Measurements from ENCODE around the gene GPRASP1. TPM values are rescaled to one million over a fixed set of nuclear protein-coding genes. Genes with fewer than 3 reads are reported as not detected.
A peak's percentile ranks its signal among the peaks of the same experiment; 100 is the strongest.

GPRASP1 gene, protein sequence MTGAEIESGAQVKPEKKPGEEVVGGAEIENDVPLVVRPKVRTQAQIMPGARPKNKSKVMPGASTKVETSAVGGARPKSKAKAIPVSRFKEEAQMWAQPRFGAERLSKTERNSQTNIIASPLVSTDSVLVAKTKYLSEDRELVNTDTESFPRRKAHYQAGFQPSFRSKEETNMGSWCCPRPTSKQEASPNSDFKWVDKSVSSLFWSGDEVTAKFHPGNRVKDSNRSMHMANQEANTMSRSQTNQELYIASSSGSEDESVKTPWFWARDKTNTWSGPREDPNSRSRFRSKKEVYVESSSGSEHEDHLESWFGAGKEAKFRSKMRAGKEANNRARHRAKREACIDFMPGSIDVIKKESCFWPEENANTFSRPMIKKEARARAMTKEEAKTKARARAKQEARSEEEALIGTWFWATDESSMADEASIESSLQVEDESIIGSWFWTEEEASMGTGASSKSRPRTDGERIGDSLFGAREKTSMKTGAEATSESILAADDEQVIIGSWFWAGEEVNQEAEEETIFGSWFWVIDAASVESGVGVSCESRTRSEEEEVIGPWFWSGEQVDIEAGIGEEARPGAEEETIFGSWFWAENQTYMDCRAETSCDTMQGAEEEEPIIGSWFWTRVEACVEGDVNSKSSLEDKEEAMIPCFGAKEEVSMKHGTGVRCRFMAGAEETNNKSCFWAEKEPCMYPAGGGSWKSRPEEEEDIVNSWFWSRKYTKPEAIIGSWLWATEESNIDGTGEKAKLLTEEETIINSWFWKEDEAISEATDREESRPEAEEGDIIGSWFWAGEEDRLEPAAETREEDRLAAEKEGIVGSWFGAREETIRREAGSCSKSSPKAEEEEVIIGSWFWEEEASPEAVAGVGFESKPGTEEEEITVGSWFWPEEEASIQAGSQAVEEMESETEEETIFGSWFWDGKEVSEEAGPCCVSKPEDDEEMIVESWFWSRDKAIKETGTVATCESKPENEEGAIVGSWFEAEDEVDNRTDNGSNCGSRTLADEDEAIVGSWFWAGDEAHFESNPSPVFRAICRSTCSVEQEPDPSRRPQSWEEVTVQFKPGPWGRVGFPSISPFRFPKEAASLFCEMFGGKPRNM (N-terminal part only)
- total RNA-seq (2016; rRNA removed; fragmentation: Illumina TruSeq; extraction: Trizol) = 0.51 and 1.4 TPM in 2 replicates
- total RNA-seq (2016; cell fraction: cytosol; rRNA removed; fragmentation: Illumina TruSeq; extraction: Trizol; ENCODE audit: low read depth) = under 0.01 and 0.30 TPM in 2 replicates
- 0.61 and 0.95 TPM in 2 replicates for total RNA-seq (2016; cell fraction: insoluble cytoplasmic fraction; rRNA removed; fragmentation: Illumina TruSeq; extraction: Trizol)
- total RNA-seq (2016; cell fraction: membrane; rRNA removed; fragmentation: Illumina TruSeq; extraction: Trizol) = 0.03 and 0.15 TPM in 2 replicates
- total RNA-seq (2016; cell fraction: nucleus; rRNA removed; fragmentation: Illumina TruSeq; extraction: Trizol) = 4.6 and 6.2 TPM in 2 replicates
- polyA plus RNA-seq (2011; rRNA removed) = 0.38 and 0.39 TPM in 2 replicates
- 0.05 and 0.06 TPM in 2 replicates for polyA plus RNA-seq (2011; cell fraction: cytosol; rRNA removed)
- 2.0 and 2.1 TPM in 2 replicates for polyA plus RNA-seq (2011; cell fraction: nucleus; rRNA removed)
- 0.60 and 0.69 TPM in 2 replicates for polyA plus RNA-seq (2012)
- 0.01 TPM in 1 of 2 replicates, not detected in the other for polyA plus RNA-seq (2016; cell fraction: cytosol; fragmentation: Illumina TruSeq; extraction: Trizol; ENCODE audit: low read depth)
- polyA plus RNA-seq (2016; cell fraction: insoluble cytoplasmic fraction; fragmentation: Illumina TruSeq; extraction: Trizol; ENCODE audit: low read depth) = 0.21 and 0.26 TPM in 2 replicates
- polyA plus RNA-seq (2016; cell fraction: membrane; fragmentation: Illumina TruSeq; extraction: Trizol; ENCODE audit: low read depth) = 0.03 and 0.05 TPM in 2 replicates
- polyA plus RNA-seq (2016; cell fraction: nucleus; fragmentation: Illumina TruSeq; extraction: Trizol; ENCODE audit: insufficient read depth, low read depth) = 2.7 and 3.2 TPM in 2 replicates
- polyA minus RNA-seq (2011; rRNA and poly(A)+ RNA removed; ENCODE audit: low replicate concordance) = 0.87 and 1.0 TPM in 2 replicates
- 0.09 and 0.10 TPM in 2 replicates for polyA minus RNA-seq (2011; cell fraction: cytosol; rRNA and poly(A)+ RNA removed)
- polyA minus RNA-seq (2011; cell fraction: nucleus; rRNA and poly(A)+ RNA removed) = 7.3 and 10.4 TPM in 2 replicates
- percentile 52 among the genes with signal in this experiment for Bru-seq, nascent RNA
- BruChase-seq, experiment 1, labeled RNA remaining after a 6-hour chase = percentile 67 among the genes with signal in this experiment
- BruChase-seq, experiment 2, labeled RNA remaining after a 2-hour chase = percentile 76 among the genes with signal in this experiment
- long read RNA-seq, experiment 1 = 0 reads
- long read RNA-seq, experiment 2, partial matches to known transcripts = 0 of 1 reads
- long read RNA-seq, experiment 2, other reads (novel, unspliced or antisense) = 1 of 1 reads

DNA sequence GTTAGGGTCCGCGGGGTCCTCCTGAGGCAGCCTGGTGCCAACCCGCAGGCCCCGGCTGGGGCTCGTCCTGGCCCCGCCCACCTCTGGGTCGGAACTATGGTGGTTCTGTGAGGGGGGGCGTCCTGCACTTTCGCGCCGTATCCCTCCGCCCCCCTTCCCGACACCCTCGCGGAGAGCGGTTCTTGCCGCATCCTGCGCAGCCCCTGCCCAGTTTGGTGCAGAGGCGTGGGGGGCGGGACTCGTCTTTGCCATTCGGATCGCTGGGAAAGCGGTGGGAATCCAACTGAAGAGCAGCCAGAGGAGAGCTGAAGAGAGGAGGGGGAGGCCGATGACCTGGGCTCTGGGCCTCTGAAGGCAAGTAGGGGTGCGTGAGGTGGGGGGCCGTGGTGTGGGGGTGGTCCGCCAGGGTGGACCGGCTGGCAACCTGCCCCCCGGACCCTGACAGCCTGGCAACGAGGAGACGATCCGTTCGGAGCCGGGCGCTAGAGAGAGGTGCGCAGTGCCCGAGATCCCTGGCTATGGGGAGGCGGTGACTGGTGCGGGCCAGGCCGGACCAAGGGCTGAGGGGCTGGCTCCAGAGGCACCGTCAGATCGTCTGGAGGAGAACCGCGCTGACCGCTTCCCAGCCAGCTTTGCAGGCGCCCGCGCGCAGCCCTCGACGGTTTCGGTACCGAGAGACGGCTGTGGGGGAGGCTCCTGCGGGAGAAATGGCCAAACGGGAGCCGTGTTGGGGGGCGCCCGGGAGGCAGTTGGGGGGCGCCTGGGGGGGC, at the start of gene GPRASP1:
Gene GPRASP1, plus strand, starts transcription at position 242 of the 770 bp plus-strand sequence. CDS start 2,431 bp downstream, outside the sequence.
- no peak within 1 kb of the TSS for H3K4me3 ChIP-seq (replicated peaks in 1 of 3; ENCODE audit: insufficient read depth in 1 of 3, low read depth in 2 of 3, low read length in 3 of 3)
- FAIRE-seq = no peak
- ChIA-PET CTCF (ENCODE audit: low intra/inter-chr PET ratio, low total read pairs) (no interaction called here), POLR2A (no interaction called here)
- H3K79me2 ChIP-seq (ENCODE audit: insufficient read depth, low read length) = no peaks in the 10 kb centered on the region
- H3K9me3 ChIP-seq (ENCODE audit: low read length) = no peaks in the 10 kb centered on the region
- no peaks in the 10 kb centered on the region for H3K27me3 ChIP-seq (ENCODE audit: control insufficient read depth in 1 of 2, insufficient read depth in 2 of 2, low read length in 2 of 2)
- in situ Hi-C loops (cut with HindIII; ENCODE audit: extremely low pct_ligation_motif_present, low pct_unique_long_range_greater_than_20kb) = no loop called here
- no peak within 1 kb of the TSS for H3K9ac ChIP-seq (ENCODE audit: insufficient read depth, low read depth, low read length)
- WGBS (ENCODE audit: low lambda C conversion rate) = 95% methylated on average over 35 of the region's 61 CpGs
- no peaks in the 10 kb centered on the region for H3K4me1 ChIP-seq (ENCODE audit: insufficient read depth, low read length)
- no peaks in the 10 kb centered on the region for H4K20me1 ChIP-seq (ENCODE audit: insufficient read depth, low read length)
- no peak within 1 kb of the TSS for H3K27ac ChIP-seq (ENCODE audit: extremely low read length, insufficient read depth, low read length)
- ATAC-seq = no peak
- no peak within 1 kb of the TSS for H2AFZ ChIP-seq (ENCODE audit: low read length)
- no TSS peak for BruUV-seq (replicated peaks)
- H3K4me2 ChIP-seq (ENCODE audit: low read depth, low read length) = no peak within 1 kb of the TSS
- intact Hi-C loops (cut with micrococcal nuclease; ENCODE audit: unreplicated experiment) = no loop called here
- DNase-seq (ENCODE audit: low spot score) = no peak
- H3K36me3 ChIP-seq (replicated peaks in 1 of 2; ENCODE audit: control insufficient read depth in 1 of 2, insufficient read depth in 2 of 2, low read length in 2 of 2) = no peaks in the 10 kb centered on the region
- TF ChIP-seq, protein P1, sequence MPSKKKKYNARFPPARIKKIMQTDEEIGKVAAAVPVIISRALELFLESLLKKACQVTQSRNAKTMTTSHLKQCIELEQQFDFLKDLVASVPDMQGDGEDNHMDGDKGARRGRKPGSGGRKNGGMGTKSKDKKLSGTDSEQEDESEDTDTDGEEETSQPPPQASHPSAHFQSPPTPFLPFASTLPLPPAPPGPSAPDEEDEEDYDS (CRISPR knock-in tag; IDR thresholded peaks at IDR 0.05) = no peak
- no peak for TF ChIP-seq SNAI1 (CRISPR knock-in tag; IDR thresholded peaks at IDR 0.05; ENCODE audit: borderline replicate concordance)
- no peak for TF ChIP-seq ZFAT (CRISPR knock-in tag; conservative IDR thresholded peaks at IDR 0.05)
- TF ChIP-seq HOXA7 (CRISPR knock-in tag; IDR thresholded peaks at IDR 0.05) = no peak
- no peak for TF ChIP-seq ZNF850 (CRISPR knock-in tag; conservative IDR thresholded peaks at IDR 0.05)
- no peak for TF ChIP-seq ZNF331 (CRISPR knock-in tag; IDR thresholded peaks at IDR 0.05)
- TF ChIP-seq NR2C2 (CRISPR knock-in tag; IDR thresholded peaks at IDR 0.05; ENCODE audit: borderline replicate concordance) = no peak
- TF ChIP-seq RORA (CRISPR knock-in tag; IDR thresholded peaks at IDR 0.05) = no peak
- no peak for TF ChIP-seq ZNF484 (CRISPR knock-in tag; IDR thresholded peaks at IDR 0.05; ENCODE audit: borderline replicate concordance, low read depth)
- no peak for TF ChIP-seq ZKSCAN1 (IDR thresholded peaks at IDR 0.05; ENCODE audit: low read length)
- no peak for TF ChIP-seq FOXK1 (CRISPR knock-in tag; IDR thresholded peaks at IDR 0.05; ENCODE audit: borderline replicate concordance, low read depth)
- TF ChIP-seq, protein P2, sequence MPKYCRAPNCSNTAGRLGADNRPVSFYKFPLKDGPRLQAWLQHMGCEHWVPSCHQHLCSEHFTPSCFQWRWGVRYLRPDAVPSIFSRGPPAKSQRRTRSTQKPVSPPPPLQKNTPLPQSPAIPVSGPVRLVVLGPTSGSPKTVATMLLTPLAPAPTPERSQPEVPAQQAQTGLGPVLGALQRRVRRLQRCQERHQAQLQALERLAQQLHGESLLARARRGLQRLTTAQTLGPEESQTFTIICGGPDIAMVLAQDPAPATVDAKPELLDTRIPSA (CRISPR knock-in tag; IDR thresholded peaks at IDR 0.05; ENCODE audit: borderline replicate concordance) = no peak
- TF ChIP-seq SUZ12 (IDR thresholded peaks at IDR 0.05; ENCODE audit: low read depth, low read length) = no peak
- TF ChIP-seq DNMT3B (CRISPR knock-in tag; conservative IDR thresholded peaks at IDR 0.05) = no peak
- TF ChIP-seq ARNT (IDR thresholded peaks at IDR 0.05) = no peak
- TF ChIP-seq TBP (CRISPR knock-in tag; IDR thresholded peaks at IDR 0.05) = no peak
